Kasumi-1 (cell line): ENCODE data around the gene EIF3I.

ENCODE experiments used
- DNase-seq, 2 experiments: peaks; one replicate each; lab custom pipeline; 2025; lab: John Stamatoyannopoulos, UW

The EIF3I gene

GRCh38 chr1:32266921-32267591 is 44.8 kb downstream of the EIF3I start:
- no peak for DNase-seq

GRCh38 chr1:32269744-32270143 is 47.5 kb downstream of the EIF3I start:
- no peak for DNase-seq

- DNase-seq = no peak
Observed at GRCh38 chr1:32272557-32273390, 50.6 kb downstream of the EIF3I start.

- DNase-seq = no peak
Observed at GRCh38 chr1:32273391-32274208, 51.4 kb downstream of the EIF3I start.

GRCh38 chr1:32274646-32275340 is 52.6 kb downstream of the EIF3I start:
- no peak for DNase-seq

GRCh38 chr1:32275424-32275823 is 53.2 kb downstream of the EIF3I start:
- DNase-seq = no peak

- no peak for DNase-seq
Observed at GRCh38 chr1:32276032-32276782, 54.0 kb downstream of the EIF3I start.
